Measurements from ENCODE around the gene IDUA.
A peak's percentile ranks its signal among the peaks of the same experiment; 100 is the strongest.
"Not testable (repeated sequence)": the region's sequence is repeated elsewhere in the genome, so short reads cannot be mapped to it uniquely, and the experiment has no call there.

IDUA gene

DNA sequence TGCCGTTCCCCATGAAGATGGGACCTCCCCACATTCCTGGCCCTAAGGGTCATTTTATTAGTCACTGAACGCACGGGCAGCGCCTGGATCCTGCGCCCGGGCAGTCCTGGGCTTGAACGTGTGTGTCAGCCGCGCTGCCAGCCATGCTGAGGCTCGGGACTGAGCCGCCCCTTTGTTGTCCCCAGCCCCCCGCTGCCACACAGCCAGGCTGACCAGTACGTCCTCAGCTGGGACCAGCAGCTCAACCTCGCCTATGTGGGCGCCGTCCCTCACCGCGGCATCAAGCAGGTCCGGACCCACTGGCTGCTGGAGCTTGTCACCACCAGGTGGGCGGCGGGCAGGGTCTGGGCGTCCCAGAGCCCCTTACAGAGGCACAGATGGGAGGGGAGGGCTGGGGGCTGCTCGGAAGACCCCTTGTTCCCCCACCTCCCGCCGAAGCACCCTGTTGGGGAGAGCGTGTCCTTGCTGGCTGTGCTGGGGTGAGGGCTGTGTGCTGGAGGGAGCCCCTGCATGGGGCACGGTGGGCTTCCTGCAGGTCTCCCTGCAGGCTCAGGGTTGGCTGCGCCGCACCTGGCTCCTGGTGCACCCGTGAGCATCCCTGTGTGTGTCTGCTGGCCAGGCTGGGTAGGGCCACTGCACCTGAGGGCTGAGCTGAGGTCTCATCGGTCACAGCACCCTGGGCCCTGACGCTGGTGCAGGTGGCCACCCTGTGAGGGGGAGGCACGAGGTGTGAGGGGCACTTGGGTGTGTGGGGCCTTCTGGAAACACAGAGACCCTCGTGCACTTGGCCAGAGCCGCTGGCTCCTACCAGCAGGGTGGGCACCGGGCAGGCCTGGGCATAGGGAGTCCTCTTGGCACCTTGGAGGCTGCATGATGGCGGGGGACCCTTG lies 1.0 kb downstream of the IDUA start:
- DNase-seq, result peak; percentile 38

DNA sequence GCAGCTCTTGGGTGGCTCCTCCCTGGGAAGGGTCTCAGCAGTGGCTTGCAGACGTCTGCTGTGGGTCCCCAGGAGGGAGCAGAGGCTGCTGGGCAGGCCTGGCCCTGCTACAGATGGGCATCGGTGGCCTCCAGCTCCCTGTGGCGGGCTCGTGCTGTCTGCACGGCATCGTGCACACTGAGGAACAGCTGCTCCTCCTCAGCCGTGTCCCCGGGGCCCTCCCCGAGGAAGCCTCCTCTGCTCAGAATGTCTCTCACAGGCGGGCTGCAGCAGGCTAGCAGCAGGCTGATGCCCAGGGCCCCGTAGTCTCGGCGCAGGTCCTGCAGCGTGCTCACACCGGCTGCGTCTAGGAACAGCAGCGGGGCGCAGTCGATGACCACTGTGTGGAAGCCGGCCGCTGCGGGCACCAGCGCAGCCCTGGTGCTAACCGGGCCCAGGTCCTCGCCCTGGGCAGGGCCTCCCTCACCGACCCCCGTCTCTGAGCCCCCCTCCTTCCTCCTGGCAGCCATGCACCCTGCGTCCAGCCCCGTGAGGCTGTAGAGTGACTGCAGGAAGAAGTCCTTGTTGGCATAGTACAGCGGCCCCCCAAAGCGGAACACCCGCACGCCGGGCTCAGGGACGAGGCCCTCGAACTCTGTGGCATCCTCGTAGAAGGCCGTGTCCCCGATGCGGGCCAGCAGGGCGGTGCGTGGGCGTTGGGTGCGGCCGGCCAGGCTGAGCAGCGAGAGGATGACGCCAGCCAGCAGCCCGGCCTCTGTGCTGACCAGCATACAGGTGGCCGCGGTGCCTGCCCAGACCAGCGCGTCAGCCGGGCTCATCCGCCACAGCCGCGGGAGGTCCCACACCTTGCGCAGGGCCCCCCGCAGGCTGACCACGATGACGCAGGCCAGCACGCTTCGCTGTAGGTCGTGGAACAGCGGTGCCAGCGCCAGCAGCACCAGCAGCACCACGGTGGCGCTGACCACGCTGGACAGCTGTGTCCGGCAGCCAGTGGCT lies 2.2 kb downstream of the IDUA start:
- no peak for DNase-seq

DNA sequence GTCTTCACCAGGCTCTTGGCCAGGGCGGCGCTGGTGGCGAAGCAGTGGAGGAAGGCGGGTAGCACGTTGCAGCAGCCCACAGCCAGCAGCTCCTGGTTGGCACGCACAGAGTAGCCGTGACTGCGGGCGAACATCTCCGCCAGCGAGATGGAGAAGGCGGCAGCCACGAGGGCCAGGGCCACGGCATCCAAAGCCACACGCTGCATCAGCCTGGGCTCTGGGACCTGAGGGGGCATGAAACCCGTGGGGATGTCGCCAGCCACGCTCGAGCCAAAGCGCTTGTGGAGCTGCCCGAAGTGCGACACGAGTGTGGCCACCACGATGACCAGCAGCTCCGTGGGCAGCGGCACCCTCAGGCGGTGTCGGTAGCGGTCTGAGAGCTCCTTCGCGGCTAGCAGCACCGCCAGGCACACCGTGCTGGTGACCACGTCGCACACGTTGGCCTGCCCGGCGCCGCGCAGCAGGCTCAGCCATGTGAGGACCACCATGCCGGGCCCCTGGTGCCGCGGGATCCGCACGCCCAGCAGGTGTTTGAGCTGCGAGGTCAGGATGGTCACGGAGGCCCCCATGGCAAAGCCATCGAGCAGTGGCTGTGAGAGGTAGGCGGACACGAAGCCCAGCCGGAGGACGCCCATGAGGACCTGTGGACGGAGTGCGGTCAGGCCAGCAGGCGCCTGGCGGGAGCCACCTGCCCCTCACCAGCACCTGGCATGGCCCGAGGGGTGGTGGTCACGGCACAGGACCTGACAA lies 3.1 kb downstream of the IDUA start:
- no peak for DNase-seq

DNA sequence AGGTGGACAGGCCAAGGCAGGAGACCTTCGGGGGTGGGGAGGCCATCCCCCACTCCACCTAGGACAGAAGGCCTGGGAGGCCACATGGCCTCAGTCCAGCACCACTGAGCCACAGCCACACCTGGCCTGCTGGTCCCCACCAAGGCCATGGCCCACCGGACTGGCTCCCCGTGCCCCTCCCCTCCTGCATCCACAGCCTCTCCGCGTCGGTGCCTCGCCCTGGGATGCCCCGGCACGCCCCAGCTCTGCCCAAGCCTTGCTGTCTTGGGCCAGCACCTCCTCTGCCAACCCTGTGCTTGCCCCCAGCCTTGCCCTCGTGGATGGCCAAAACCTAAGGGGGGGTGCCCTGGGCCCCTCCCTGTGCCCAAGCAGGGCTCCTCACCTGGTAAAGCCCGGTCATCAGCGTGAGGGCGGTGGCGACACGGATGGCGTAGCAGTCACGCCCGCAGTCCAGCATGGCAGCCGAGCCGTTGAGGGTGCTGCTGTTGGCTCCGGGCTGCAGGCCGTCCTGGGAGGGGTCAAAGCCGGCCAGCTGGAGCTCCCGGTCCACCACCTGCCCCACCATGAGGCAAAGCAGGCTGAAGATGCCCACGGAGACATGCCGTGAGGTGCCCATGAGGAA lies 4.0 kb downstream of the IDUA start:
- no peak for DNase-seq

DNA sequence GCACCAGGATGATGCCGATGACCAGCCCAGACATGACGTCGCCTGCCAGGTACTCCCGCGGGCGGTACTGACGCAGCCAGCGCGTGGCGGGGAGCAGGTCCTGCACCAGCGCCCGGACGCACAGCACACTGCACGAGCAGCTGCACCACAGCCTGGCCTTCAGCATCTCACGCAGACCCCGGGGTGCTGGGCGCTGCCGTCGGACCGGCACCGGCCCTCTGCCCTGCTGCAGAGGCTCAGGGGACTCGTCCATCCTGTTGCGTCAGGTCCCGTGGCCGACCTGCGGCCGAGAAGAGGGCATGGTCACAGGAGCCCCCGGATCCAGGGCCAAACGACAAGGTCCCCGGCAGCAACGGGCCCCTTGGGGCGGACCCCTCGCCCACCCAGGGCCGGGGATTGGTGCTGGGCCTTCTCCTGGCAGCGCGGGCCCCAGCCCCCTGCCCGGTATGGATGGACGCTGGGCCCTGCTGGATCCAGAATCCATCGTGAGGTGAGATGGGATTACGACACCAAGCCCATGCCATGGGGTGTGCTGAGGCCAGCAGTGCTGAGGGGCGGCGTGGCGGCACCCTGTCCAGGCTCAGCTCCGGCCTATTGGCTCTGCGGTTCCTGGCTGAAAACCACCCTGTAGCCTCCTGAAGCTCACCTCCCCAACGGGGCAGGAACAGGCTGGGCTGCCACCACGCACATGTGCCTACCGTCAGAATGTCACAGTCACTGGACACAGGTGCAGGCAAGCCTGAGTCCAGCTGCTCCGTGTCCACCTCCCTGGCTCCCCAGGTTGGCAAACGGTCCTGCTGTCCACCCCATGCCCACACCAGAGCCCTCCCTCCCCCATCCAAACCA lies 4.8 kb downstream of the IDUA start:
- DNase-seq, result no peak

DNA sequence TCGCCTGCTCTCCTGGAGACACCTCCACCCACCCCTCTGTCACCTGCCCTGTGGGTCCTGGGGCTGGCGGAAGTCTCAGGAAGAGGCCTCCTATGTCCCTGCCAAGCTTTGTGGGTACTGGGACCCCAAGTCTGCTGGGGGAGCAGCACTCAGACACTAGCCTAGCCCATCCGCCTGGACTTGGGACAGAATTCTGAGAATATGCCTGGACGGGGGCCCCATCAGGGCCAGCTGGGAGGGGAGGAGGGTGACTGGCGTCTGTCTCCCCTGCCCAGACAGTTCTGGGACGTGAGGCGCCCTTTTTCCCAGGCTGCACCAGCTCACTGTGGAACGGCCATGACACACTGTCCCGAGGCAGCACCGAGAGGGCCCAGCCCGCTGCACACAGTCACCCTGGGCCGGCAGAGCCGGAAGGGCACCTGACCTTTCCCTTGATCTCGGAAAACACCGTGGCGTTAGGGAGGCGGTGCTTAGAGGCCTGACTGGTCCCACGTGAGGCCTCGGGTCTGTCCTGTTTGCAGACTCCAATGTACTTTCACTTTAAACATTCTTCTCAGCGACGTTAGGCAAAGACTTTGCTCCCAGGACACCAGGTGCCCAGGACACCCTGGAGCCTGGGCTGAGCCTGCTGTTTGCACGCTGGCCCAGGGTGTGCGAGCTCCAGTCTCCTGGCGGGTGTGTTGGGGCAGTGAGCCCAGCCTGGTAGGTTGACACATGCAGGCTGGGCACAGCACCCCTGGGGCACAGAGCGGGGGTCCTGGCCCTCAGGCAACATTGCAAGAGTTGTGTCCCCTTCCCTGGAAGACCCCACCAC lies 5.7 kb downstream of the IDUA start:
- DNase-seq, result no peak

DNA sequence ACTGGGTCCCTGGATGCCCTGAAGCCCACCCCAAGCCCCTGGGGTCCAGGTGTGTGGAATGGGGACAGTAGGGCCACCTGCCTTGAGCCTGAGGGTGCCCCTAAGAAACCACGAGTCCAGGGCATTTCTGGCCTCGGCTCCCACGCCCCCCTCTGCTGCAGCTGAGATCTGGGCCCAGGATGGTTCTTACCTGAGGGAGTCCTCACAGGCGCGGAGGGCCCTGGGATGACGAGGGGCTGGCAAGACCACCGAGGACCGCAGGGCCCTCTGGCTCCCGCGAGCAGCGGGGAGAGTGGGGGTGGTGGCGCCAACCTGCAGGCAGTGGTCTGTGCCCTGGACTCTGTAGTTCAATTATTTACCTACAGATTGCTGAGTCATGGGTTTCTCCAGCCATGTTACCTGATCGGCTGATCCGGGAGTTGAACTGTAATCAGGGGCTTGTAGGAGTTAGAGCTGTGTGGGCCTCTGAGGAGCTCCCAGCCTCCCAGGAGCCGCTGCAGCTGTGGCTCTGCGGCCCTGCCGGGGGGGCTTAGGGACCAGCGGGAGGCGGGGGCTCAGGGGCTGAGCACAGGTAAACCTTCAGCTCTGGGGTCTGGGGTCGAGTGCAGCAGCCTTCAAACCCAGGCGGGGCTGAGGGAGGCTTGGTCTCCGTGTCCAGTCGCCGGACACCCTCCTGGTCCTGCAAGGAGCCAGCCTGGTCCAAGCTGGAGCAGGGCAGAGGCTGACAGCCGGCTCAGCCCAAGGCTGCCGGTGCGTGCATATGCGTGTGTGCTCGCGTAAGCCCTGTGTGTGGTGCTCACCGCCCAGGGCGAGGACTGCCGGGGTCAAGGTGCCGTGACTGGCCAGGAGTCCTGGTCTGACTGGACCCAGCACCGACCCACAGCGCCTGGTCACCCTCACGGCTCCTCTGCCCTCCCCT lies 6.5 kb downstream of the IDUA start, which contains the start of gene SLC26A1:
Gene SLC26A1 (minus strand): TSS at position 294 of the 919 bp plus-strand sequence. CDS start 1,701 bp downstream, outside the sequence.
- no peak for DNase-seq

DNA sequence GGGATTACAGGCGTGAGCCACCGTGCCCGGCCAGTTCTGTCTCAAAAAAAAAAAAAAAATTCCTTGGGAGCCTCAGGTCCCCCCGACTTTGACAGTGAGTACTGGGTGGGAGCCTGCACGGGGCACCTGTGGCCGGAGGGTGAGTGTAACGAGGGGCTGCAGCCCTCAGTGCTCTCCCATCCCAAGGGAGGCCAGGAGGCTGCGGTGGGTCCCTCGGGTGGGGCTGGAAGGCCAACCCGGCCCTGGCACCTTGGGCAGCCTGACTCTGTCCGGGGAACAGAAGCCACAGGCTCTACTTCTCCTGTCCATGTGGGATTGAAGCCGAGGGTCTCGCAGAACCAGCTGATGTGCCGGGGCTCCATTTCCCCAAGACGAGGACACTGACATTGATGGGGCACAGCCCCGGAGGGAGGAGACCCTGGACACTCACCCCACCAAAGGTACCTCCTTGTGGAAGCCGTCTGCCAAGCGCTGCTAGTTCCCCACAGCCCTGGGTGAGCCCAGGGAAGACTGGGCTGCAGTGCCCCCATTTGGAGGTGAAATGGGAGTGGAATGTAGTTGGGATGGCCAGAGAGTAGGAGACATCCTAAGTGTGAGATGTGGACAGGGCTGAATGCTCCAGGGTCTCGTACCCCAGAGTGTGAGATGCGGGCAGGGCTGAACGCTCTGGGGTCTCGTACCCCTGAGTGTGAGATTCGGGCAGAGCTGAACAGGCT lies 8.6 kb downstream of the IDUA start:
- no peak for DNase-seq

DNA sequence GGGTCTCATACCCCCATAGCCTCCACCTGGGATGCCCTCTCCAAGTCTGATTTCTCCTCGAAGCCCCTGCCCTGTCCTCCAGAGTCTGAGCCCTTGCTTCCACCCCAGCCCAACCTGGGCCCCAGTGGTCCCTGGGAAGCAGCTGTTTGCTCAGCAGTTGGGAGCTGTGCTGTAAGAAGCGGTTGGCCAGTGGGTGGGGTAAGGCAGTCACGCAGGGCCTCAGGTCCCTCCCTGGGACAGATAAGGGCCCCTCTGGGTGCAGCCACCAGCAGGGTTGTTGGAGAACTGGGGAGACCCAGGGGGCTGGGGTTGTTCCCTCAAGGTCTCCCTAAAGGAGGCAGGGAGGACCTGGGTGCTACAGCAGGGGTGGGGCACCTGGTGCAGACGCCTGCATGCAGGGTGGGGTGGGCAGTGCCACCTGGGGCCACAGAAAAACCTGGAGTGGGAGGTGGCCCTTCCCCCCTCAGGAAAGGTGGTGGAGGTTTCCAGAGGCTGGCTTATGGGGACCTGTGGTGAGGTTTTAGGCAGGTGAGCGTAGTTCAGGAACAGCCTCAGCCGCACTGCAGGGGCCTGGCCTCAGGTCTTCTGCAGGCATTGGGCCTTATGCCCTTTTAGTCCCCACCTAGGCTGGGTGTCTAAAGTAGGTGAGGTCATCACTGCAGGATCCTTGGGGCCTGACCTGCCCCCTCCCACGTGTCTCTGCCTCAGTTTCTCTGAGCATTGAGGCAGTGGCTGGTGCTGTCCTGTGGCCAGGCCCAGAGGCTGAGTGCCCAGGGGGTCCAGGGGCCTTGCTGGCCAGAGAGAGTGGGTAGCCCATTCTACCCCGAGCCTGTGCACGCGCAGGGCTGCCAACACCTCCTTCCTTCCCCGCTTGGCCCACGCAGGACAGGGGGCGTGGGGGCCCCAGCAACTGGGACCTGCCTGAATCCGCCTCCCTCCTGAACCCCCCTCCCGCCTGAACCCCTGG lies 9.5 kb downstream of the IDUA start:
- no peak for DNase-seq

DNA sequence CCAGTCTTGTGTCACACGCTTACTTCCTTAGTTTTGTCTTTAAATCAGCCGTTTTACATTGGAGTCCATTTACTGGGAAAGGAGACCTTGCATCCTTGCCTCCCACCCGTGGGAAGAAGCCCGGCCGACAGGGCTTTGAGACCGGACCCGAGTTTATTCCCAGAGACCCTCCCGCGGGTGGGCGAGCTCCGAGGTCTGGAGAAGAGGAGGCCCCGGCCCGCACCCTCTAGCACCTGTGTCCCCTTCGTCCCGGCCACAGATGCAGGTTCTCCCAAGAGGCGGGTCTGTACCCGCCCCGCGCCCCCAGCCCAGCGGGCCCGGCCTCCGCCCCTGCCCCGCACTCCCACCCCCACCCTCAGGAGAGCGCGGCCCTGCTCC lies 10.1 kb downstream of the IDUA start:
- no peak for DNase-seq

DNA sequence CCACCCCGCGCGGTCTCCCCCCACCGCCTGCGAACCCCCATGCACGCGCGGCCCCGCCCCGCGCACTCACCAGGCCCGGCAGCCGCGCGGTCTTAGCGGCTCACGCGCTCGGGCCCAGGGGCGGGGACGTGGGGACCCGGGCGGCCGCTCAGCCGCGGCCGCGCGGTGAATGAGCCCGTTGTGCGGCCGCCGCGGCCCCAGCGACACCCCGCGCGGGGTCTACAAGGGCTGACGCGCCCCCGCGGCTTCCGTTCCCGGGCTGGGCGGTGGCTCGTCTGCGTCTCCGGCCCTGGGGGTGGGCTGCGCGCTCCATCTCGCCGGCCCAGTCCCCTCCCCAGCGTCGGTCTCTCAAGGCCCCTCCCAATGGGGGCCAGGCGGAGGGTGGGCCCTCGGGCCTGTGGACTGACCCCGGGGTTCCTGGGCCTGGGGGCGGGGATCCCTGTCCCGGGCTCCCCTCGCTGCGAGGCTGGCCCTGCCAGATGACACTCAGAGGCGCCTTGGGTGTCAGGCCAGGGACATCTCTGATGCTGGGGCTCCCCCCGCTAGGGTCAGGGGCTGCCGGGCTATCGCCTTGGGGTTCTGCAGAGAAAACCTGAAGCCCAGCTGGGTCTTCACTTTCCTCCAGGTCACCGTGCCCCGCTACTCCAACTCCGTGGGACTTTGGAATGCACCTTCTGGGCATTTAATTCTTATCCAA lies 10.7 kb downstream of the IDUA start:
- DNase-seq, result no peak

DNA sequence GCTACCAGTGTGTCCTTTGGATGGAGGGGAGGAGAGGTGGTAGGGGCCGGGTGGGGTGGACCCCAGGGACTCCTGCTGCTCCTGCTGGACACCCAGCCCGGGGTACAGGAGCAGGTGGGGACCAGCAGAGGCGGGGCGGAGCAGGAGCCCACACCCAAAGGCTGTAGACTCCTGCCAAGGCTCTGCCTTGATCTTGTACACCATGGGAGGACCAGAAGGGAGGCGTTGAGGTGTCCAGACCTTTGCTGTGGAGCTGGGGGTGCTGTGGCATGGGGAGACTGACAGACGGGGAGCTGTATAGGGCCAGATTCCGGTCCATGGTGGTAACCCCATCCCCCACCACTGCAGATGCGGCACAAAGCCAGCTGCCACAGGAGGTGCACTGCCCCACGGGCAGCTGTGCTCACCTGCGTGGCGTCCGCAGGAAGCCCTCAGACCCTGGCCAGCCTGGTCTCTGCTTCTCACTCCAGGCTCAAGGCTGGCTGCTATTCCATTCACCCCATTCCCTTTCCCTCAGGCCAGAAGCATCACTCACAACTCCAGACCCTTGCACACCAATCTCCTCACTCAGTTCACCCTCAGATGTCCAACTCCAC lies 11.3 kb downstream of the IDUA start:
- DNase-seq, result no peak

DNA sequence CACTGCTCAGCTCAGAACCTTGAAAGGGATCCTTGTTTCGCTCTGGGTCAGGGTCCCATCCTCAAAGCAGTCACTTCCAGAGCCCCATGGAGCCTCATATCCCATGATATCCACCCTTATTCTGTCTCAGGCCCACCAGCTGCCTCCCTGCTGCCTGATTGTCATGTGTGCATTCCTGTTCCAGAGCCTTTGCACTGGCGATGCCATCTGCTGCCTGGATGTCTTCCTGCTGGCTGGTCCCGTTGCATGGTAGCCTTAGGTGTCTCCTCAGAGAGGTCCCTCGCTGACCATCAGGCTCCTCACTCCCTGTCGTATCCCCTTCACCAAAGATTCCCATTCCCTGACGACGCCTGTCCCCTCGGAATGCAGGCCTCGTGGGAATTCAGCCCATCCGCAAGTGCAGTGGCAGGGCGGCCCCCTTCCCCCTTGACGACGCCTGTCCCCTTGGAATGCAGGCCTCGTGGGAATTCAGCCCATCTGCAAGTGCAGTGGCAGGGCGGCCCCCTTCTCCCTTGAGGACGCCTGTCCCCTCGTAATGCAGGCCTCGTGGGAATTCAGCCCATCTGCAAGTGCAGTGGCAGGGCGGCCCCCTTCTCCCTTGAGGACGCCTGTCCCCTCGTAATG lies 12.5 kb downstream of the IDUA start:
- not testable (repeated sequence) for DNase-seq

DNA sequence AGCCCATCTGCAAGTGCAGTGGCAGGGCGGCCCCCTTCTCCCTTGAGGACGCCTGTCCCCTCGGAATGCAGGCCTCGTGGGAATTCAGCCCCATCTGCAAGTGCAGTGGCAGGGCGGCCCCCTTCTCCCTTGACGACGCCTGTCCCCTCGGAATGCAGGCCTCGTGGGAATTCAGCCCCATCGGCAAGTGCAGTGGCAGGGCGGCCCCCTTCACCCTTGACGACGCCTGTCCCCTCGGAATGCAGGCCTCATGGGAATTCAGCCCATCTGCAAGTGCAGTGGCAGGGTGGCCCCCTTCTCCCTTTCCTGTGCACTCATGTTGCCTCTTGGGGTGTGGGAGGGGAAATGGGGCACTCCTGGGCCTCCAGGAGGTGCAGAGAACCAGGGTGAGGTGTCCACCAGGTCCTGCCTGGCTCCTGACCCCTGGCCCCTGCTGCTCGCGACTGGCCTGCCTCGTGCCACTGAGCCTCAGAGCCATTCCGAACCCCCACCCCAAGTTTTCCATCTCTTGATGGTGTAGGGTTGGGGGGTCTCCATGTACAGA lies 13.1 kb downstream of the IDUA start:
- DNase-seq, result no peak

DNA sequence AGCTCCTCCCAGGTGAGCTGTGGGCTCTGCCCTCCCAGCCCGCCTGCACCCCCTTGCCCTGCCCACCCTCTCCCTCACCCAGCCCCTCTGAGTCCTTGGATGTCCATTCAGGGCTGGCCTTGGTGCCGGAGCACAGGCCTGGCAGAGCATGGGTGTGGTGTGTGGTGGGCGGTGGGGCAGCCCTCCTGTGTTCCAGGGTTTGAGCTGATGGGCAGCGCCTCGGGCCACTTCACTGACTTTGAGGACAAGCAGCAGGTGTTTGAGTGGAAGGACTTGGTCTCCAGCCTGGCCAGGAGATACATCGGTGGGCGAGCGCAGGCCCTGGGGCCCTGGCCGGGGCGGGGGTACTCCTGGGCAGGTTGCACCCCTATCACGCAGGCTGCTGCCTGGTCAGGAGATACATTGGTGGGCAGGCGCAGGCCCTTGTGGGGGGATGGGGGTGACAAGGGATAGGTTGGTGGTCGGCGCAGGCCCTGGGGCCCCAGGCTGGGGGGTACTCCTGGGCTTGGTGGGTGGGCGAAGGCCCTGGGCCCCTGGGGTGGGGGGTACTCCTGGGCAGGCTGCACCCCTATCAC lies 13.9 kb downstream of the IDUA start:
- DNase-seq, result no peak

All from fibroblast of skin of back (primary cell).